NOMO-1 treated with dmso at 0.1 percent for 144 hours (cell line): ENCODE results near the gene SH3BP1.

ENCODE experiments used
- DNase-seq: peaks from one replicate; lab custom pipeline; 2025; ENCODE audit not compliant: unreplicated experiment; lab: John Stamatoyannopoulos, UW

The SH3BP1 gene

GRCh38 chr22:37658133-37659065 is 18.9 kb downstream of the SH3BP1 start, which contains the start of gene PDXP:
PDXP (plus strand) TSS chr22:37658723; CDS start chr22:37658783, 60 bp downstream.
- peak; percentile 96 for DNase-seq

GRCh38 chr22:37659066-37659896 is 19.8 kb downstream of the SH3BP1 start:
- no peak for DNase-seq

DNA sequence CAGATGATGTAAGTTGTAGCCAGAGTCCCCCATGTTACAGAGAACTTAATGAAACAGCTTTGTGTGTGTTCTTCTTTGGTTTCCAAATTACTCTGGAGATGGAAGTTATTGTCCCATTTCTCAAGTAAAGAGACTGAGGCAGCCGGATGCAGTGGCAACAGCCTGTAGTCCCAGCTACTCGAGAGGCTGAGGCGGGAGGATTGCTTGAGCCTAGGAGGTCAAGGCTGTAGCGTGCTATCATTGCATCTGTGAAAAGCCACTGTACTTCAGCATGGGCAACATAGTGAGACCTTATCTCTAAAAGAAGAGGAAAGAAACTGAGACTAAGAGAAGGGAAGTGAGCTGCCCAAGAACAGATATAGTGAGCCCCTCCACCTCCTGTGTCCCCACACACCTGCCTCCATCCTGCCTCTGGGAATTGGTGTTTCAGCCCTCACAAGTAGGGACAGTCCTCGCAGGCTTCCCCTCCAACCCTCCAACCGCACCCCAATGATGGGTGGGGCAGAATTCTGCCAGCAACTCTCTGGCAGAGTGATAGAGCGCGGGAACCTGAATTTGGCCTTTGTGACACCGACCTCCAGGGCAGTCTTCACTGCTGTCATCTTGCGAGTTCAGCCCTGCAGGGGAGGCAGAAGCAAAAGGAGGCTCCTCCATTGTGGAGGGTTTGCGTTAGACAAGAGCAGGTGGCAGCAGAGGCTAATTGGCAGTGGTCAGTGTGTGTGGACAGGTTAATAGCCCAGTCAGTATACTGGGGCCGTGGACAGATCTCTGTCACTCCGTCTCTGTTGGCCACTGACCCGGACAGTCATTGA is 20.6 kb downstream of the SH3BP1 start:
- DNase-seq = no peak

- DNase-seq = no peak
Observed at GRCh38 chr22:37660709-37661045, 21.2 kb downstream of the SH3BP1 start.

DNA sequence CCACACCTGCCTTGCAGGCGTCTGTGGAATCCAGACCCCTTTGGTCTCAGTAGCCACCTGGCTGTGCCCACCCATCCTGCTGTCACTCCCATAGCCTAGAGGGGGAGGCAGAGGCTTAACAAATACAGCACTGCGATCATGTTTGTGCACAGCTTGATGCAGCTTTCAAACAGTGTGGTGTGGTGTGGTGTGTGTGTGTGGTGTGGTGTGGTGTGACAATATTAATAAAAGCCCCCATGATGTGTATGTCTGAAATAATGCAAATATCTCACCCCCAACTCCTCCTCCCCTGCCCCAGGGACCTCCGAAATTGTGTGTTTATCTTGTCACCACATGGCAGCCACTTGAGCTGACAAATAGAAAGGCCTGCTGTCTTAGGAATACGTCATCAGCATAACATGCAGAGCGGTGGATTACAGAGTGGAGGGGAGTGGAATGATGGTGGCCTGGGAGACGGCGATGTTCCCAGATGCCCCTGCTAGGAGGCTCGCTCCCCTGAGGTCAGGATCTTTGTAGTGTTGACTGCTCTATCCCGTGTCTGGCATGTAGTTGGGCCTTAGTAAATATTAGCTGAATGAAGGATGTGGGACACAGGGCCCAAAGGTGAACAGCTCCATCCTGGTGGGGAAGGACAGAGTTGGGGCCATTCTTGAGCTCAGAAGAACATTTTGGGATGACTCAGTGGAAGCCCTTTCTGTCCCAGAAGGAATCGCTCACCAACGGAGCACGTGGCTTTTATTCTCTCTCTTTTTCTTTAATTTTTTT is 21.9 kb downstream of the SH3BP1 start:
- no peak for DNase-seq

DNA sequence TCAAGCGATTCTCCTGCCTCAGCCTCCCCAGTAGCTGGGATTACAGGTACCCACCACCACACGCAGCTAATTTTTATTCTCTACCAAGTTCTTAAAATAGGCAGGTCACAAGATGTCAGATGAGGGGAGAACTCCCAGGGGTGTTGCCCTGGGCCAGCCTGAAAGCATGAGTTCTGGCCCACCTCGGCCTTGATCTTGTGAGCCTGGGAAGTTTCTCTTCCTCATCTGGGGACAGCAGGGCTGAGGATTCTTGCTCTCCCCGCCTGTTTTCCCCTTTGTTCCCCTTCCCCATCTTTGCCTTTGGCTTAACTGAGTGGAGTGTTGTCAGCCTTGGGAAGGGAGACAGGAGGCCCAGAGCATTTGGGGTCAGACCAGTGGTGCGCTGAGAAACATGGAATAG is 22.6 kb downstream of the SH3BP1 start:
- DNase-seq = no peak

DNA sequence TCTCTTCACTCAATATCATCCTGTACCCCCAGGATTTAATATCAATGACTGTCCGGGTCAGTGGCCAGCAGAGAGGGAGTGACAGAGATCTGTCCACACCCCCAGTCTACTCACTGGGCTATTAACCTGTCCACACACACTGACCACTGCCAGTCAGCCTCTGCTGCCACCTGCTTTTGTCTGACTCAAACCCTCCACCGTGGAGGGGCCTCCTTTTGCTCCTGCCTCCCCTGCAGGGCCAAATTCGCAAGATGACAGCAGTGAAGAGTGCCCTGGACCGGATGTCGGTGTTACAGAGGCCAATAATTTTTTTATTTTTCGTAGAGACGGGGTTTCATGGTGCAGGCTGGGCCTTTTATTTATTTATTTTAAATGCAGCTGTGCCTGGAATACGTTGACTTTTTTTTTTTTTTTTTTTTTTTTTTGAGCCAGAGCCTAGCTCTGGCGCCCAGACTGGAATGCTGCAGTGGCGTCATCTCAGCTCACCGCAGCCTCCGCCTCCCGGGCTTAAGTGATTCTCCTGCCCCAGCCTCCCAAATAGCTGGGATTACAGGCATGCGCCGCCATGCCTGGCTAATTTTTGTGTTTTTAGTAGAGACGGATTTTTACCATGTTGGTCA is 24.2 kb downstream of the SH3BP1 start:
- no peak for DNase-seq

DNA sequence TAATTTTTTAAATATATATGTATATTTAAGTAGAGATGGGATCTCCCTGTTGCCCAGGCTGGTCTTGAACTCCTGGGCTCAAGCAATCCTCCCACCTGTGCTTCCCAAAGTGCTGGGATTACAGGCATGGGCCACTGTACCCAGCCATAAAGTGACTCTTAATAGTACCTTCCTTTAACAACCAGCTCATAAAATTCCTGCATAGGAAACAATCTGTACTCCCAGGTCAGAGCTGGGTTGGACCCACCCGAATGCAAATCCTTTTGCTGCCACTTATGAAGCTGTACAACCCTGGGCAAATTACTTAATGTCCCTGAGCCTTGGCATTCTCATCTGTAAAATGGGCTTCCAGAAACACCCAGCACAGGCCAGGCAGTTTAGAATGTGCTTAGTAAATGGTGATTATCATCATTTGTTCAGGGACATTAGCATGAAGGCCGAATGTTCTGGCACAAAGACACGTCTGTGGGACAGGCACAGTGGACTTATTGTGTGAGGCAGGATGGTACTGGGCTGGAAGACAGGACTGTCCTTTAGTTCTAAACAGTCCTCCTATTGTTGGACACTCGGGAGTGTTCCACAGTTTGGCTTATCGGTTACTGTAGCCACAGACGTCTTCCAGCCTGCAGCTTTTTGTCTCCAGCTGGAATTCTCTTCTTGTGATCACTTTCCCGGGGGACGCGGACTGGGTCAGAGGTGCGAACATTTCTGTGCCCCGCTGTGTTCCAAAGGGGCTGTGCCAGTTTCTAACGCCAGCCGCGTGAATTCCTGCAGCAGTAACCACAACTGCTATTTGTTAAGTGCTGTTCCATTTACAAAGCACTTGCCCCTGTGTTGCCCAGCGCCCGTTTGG is 25.0 kb downstream of the SH3BP1 start:
- no peak for DNase-seq

DNA sequence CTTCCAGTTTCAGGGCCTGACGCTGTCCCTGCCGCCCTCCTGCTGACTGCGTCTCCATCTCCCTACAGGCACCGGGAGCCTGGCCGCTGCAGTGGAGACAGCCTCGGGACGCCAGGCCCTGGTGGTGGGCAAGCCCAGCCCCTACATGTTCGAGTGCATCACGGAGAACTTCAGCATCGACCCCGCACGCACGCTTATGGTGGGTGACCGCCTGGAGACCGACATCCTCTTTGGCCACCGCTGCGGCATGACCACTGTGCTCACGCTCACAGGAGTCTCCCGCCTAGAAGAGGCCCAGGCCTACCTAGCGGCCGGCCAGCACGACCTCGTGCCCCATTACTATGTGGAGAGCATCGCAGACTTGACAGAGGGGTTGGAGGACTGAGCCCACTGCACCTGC is 26.0 kb downstream of the SH3BP1 start:
- DNase-seq = no peak

- no peak for DNase-seq
Observed at GRCh38 chr22:37669586-37669985, 30.1 kb downstream of the SH3BP1 start.

DNA sequence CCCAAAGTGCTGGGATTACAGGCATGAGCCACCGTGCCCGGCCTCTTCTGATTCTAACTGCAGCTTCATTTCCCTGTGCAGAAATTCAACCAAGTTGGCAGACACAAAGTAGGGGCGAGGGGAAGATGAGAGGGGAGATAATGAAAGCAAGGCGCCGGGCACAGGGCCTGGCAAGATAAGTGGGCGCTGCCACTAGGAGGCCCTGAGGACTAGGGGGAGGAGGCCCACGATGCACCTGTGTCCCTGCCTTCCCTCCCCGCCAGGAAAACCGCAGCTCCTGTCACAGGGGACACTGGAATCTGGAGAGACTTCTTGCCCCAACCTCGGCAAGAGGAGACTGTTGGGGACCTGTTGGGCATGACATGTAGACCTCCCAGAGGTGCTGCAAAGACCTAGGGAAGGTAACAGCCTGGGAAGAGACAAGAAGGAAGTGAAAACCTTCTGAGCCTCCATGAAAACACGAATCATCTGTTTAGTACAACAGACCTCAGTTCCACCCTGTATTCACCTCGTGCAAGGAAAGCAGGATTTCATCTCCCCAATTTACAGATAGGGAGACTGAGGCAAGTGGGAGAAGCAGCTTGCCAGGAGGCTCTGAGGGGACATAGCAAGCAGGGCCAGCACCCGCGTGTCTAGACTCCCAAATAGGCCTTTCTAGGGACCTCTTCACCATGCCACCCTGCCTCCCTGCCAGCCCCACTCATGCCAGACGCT is 32.9 kb downstream of the SH3BP1 start:
- DNase-seq = no peak

DNA sequence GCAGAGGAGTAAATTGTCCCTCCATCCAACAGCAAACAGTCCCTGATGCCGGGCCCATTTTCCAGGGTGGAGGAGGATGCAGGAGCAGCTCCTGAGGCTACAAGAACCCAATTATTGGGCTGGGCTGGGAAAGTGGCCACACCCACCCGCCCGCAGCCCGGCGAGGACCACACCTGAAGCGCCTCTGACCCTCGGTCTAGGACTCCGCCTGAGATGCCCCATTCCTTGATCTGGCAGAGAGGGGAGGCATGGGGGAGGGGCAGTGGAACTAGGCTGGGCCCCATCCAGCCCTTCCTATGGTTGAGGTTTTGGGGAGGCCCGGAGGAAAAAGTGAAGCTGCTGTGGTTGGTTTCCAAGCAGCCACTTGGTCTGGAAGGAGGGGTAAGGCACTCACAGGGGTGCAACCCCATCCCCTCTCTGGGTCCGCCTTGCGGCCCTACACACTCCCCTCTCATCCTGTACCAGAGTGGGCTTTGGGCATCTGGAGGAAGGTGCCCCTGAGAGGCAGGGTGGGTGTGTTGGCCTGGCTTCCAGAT is 33.5 kb downstream of the SH3BP1 start:
- no peak for DNase-seq

DNA sequence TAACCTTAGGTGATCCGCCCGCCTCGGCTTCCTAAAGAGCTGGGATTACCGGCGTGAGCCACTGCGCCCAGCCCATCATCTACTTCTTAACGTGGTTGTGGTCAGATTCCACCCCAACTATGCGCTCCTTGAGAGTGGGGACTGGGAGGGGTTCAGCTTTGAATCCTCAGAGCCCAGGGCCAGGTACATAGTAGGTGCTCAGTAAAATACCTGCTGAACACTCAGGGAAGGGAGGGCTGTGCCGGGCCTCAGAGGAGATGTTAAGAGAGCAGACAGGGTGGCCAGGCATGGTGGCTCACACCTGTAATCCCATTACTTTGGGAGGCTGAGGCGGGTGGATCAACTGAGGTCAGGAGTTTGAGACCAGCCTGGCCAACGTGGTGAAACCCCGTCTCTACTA is 34.8 kb downstream of the SH3BP1 start:
- no peak for DNase-seq

DNA sequence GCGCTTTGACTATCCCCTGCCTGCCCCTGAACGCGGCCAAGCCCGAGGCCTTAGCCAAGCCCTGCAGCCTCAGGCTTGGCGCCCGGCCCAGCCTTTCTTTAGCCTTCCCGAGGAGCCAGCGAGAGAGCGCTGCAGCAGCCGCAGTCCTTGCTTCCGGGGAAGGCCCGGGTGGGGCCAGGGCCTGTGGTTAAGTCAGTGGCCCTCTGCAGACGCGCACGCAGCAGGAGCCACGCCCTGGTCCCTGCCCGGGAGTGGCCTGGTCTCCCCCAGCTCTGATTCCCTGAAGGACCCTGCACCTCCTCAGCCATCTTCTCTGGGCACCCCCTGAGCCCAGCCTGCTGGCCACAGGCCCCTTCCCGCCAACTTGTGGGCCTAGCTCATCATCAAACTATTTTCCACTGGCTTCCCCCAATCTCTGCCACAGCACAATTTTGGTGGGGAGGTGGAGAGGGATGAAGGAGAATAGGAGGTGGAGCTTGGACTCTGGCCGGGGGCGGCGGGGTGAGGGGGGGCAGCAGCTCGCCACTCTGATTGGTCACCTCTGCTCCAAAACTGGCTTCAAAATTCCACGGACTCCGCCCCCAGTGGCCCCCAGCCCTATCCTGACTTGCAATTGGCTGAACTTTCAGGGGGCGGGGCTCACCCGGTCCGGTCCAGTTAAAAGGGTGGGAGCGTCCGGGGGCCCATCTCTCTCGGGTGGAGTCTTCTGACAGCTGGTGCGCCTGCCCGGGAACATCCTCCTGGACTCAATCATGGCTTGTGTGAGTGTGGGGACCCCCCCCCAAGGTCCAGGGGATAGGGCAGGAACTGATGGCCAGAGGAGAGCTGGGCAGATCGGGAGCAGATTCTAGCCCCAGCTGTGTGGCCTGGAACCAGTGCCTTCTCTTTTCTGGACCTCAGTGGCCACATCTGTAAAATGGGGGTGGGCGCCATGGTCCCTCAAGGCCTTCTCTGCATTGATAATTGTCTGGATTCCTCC is 35.8 kb downstream of the SH3BP1 start, which contains the start of gene LGALS1:
LGALS1 (plus strand) TSS at position 686 of the 979 bp plus-strand sequence; CDS start at position 753, 67 bp downstream.
- DNase-seq = peak; percentile 90

GRCh38 chr22:37675930-37676735 is 36.7 kb downstream of the SH3BP1 start:
- no peak for DNase-seq
